GM21360 (cell line): ENCODE measurements around the gene RAE1.
"Not testable (repeated sequence)": the region's sequence is repeated elsewhere in the genome, so short reads cannot be mapped to it uniquely, and the experiment has no call there.

Experiments used
- ATAC-seq: cut with Tn5 transposase; IDR thresholded peaks from one replicate; pipeline ENCODE4 v1.9.1; 2021; ENCODE audit warnings: mild to moderate bottlenecking, moderate library complexity; ENCODE audit not compliant: unreplicated experiment

The RAE1 gene

DNA sequence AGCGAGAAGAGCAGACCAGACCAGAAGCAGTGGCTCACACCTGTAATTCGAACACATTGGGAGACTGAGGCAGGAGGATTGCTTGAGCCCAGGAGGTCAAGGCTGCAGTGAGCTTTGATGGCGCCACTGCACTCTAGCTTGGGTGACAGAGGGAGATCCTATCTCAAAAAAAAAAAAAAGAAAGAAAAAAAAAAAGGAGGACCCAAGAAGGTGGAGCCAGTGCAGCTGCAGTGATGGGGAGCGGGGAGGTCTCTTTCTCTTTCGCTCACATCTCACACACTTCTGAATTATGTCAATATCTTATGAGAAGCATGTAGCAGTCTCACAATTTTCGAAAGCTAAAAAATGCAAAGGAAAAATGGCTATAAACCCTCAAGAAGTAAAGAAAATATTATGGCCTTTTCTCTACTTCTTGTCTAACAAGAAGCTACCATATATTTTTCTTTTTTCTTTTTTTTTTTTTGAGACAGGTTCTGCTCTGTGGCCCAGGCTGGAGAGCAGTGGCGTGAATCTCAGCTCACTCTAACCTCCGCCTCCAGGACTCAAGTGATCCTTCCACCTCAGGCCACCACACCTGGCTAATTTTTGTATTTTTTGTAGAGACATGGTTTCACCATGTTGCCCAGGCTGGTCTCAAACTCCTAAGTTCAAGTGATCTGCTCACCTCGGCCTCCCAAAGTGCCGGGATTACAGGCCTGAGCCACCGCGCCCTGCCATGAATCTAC lies 25.3 kb upstream of the RAE1 start:
- no peak for ATAC-seq

DNA sequence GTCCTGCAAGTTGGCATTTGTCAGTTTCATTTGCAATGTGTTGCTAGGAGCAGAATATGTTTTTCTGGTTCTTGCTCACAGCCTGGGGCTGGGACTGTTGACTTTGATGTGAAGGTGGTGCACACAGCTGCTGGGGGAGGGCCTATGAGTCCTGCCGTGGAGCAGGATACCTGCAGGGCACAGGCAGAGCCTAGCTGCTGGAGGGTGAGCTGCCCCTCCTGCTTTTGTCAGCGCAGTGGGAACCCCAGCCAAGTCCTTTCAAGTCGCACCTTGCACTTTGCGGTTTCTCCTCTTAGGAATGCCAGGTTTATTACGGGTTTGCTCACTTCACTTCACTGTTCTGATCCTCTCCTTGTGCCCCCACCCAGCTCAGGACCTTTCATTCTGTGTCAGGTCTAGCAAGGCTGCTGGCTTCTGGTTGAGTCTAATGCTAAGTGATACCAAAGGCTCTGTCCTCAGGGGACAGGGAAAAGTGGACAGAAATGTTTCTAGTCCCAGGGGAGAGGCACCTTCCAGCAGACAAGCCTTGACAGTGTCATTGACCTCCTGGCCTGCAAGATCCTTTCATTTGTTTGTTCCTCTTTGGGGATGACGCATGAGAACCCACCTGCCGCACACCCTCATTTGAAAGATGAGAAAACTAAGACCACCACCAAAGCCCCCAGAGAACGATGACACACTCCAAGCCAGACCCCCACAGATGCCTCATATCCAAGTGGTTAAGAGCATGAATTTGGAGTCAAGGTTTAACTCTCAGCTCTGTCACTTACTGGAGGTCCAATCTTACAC lies 24.2 kb upstream of the RAE1 start:
- no peak for ATAC-seq

DNA sequence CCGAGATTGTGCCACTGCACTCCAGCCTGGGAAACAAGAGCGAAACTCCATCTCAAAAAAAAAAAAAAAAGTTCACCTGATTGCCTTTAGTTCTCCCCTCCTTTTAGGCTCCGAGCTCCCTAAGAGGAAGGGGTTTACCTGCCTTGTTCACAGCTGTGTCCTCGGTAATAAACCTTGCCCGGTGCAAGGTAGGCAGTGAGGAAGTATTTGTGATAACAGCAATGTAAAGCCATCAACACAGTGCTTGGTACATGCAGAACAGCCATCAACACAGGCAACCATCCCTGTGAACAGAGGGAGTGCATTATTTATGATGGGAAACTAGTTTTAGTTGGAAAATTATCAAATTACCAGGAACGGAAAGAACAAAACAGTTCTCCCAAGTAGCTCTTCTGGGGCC lies 23.2 kb upstream of the RAE1 start:
- no peak for ATAC-seq

DNA sequence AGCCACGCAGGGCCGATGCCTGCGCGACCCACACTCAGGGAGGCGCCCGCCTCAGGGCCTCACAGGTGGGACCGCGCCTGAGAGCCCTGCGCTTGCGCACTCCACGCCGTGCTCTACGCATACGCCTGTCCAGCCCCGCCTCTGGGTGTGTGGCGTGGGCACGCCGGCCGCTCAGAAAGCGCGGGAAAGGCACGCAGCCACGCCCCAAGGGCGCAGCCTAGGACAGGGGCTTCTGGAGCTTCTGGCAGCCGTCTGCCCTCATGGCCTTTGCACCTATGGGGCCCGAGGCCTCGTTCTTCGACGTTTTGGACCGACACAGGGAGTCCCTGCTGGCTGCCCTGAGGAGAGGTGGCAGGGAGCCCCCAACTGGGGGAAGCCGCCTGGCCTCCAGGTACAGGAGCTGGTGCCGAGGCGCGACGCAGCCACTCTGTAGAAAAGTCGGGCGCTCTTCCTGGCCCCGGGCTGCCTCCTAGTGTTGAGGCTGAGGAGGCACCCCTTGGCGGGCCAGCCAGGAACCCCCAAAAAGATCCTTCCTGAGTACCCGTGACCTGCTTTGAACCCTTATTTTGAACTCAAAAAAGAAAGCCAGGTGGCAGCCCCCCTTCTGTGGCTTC lies 21.3 kb upstream of the RAE1 start, which contains the start of gene SPO11:
Gene SPO11 (plus strand): TSS at position 196 of the 614 bp plus-strand sequence. CDS start 65 bp downstream, at position 261.
- ATAC-seq: no peak

DNA sequence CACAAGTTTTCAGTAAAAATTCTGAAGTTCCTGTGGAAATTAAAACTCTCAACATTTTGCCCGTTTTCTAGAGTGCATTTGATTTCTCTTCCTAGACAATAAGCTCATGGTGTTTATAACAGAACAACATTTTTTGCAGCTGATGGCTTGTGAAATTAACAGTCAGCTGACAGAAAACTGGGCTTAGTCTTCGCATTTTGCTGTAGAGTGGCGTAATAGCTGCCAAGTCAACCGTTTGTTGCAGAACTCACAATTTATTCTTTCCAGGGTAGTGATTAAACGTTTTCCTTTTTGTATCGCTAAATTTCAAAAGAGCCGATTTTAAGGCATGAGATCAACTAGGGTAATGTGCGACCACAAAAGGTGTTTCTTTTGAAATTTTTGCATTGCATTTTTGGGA lies 20.1 kb upstream of the RAE1 start:
- ATAC-seq: no peak

DNA sequence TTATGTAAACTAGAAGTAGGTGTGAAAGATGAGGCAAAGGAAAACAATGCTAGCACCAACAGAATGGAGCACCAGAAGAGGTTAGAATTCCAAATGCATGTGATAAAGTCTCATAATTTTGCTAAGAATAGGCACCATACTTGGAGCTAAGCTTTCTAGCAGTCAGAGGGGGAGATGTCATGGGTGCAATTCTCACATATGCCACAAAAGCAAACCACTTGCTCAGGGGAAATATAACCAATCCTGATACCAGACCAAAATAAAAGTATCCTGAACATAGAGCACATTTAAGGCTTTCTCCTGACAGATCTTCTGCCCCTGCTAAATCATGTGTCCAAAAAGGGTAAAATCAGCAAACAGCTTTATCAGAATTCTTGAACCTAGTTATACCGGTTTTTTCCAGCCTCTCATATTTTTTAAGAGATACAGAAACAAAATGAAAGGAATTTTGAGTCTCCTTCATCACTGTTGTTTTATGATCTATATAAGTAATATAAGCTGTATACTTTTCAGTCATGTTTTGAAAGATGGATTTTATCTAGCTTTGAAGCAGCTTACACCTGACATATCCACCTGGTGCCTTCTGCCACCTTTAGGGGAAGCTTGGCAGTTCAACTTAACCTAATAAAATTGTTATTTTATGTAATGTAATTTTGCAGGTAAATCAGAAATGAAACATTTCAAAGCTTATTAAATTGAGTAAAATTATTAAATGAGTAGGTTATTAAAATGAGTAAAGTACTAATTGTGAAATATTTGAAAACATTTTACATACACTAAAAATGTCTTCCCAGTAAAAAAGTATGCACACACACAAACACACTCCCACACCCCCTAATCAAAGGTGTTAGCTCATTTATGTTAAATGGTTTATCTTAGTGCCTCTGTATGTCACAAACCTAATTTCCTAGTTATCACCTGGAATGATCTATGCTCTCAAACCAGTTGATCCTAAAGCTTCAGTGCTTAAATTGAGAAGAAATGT lies 18.7 kb upstream of the RAE1 start:
- no peak for ATAC-seq

DNA sequence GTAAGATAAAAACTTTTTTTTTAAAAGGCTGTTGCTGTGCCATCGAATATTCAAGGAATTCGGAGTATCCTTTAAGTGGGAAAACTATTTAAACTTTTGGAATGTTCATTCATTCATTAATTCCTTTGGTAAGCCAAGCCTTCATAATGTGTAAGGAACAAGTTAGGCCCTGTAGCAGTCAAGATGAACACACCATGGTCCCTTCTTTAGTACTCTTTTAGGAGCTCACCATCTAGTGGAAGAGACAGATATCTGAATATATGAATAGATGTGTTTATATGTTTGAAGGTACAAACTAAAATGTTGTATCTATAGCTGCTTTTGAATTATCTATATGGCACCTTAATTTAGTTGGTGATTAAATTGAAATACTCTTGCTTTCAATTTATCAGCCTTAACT lies 15.7 kb upstream of the RAE1 start:
- ATAC-seq: no peak

DNA sequence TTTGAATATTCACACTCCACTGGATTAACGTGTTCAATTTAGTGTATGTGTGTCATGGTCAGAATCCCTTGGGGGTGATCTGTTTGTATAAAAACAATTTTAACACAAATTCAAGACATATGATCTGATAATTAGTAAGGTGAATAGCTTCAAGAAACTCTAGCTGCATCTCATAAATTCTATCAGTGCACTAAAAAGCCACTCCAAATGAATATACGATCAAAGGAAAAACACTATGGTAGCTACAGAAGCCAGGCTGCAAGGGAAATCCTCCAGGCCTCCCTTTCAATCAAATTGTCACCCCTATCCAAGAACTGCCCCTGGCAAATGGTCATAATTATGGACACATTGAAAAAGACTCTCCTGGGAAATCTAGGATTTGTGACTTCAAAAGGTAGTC lies 9.4 kb upstream of the RAE1 start:
- ATAC-seq: no peak

DNA sequence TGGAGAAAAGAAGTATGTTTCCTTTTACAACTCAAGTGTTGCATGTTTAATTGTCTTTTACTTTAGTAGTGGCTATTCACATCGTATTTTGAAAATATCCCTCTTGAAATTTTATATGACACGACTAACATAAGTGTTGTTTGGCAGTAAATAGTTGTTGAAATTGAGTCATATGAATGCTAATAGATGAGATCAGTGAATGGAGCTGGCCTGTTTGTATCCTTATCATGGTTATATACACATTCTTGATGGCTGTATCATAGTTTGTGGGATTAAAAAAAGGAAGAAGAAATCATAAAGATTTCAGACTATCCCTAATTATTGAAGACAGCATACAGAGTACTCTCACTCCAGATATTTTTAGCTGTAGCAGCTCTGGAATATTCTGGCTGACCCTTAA lies 8.2 kb upstream of the RAE1 start:
- ATAC-seq: no peak

DNA sequence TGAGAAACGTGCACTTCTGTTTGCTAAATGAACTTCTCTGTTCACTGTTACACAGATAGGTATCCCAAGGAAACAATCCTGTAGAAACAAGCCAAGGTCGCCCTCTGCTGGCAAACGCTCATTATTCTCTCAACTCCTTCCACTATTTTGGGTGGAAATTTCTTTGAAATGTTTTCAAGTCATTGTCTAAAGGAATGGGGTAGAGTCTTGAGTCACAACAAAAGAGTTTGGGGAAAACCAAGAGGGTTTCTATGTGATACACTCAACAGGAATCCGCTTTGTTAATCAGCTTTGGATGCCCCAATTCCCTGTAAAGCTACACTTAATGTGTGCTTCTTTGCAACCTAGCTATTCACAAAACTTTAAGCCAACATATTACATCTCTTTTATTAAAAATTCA lies 4.6 kb upstream of the RAE1 start:
- no peak for ATAC-seq

DNA sequence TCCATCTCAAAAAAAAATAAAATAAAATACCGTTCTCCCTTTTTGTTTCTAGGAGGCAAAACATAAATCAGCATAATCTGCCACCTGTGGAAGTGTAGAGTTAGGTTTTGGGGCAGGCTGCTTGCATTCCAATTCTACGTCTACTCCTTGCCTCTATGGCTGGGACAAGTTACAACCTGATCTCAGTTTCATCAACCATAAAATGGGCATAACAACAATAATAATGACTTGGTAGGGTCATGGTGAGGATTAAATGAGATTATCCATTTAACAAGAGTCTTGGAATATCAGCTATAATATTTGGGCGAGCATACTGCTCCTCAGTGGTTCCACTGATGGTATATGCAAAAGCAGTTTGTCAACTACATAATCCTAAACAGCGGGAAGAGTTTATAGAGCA lies 3.7 kb upstream of the RAE1 start:
- no peak for ATAC-seq

DNA sequence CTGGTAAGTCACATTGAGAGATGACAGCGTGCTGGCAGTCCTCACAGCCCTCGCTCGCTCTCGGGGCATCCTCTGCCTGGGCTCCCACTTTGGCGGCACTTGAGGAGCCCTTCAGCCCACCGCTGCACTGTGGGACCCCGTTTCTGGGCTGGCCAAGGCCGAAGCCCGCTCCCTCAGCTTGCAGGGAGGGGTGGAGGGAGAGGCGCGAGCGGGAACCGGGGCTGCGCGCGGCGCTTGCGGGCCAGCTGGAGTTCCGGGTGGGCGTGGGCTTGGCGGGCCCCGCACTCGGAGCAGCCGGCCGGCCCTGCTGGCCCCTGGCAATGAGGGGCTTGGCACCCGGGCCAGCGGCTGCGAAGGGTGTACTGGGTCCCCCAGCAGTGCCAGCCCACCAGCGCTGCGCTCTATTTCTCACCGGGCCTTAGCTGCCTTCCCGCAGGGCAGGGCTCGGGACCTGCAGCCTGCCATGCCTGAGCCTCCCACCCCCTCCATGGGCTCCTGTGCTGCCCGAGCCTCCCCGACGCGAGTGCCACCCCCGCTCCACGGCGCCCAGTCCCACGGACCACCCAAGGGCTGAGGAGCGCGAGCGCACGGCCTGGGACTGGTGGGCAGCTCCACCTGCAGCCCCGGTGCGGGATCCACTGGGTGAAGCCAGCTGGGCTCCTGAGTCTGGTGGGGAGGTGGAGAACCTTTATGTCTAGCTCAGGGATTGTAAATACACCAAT lies 2.7 kb upstream of the RAE1 start:
- not testable (repeated sequence) for ATAC-seq

DNA sequence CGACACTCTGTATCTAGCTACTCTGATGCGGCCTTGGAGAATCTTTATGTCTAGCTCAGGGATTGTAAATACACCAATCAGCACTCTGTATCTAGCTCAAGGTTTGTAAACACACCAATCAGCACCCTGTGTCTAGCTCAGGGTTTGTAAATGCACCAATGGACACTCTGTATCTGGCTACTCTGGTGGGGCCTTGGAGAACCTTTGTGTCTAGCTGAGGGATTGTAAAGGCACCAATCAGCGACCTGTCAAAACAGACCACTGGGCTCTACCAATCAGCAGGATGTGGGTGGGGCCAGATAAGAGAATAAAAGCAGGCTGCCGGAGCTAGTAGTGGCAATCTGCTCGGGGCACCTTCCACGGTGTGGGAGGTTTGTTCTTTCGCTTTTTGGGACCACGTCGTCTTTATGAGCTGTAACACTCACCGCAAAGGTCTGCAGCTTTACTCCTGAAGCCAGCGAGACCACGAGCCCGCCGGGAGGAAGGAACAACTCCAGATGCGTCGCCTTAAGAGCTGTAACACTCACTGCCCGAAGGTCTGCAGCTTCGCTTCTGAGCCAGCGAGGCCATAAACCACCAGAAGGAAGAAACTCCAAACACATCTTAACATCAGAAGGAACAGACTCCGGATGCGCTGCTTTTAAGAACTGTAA lies 2.0 kb upstream of the RAE1 start:
- not testable (repeated sequence) for ATAC-seq

DNA sequence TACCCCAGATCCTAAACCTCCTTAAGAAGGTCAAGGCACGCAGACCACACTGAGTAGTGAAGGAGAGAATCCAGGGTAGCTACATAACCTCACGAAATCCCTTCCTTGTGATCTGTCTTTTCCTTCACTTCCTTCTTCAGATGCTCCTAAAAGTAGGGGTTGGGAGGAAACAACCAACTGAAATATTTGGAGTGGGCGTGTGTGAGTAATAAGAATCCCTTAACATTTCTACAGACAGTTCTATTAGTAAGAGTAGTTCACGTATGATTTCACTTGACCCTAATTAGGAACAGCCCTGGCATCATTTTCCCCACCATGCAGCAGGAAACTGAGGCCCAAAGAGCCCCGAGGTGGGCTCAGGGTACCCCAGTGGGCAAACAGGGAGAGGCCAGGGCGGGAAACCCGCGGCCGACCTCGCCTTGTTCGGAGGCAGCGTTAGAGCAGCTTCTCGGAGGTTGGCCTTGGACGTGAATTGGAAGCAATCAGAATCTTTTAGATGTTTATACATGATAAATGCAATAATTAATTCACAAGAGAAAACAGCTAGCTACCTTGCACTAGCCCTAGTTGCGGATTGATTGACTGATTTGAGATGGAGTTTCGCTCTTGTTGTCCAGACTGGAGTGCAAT lies 859 bp upstream of the RAE1 start:
- ATAC-seq: no peak

DNA sequence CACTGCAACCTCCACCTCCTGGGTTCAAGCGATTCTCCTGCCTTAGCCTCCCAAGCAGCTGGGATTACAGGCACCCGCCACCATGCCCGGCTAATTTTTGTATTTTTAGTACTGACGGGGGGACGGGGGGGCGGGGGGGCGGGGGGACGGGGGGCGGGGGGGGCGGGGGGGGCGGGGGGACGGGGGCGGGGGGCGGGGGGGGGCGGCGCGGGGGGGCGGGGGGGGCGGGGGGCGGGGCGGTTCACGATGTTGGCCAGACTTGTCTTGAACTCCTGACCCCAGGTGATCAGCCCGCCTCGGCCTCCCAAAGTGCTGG lies 371 bp upstream of the RAE1 start:
- ATAC-seq: not testable (repeated sequence)

DNA sequence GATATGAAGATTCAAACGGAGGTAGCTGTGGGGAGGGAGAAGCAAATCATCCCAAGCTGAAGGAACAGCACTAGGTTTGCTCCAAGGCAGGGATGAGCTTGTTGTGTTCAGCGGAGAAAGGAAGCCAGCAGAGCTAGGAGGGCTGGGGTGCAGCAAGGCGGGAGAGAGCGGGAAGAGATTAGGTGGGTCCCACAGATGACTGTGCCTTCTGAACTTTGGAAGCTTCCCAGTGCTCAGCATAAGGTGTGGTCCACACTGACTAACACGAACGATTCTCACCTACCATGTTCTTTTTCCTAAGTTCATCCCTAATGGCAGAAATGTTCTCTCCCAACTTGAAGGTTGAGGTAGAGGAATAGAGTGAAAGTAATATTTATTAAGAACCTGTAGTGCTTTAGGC lies 1.2 kb downstream of the RAE1 start:
- ATAC-seq: no peak

DNA sequence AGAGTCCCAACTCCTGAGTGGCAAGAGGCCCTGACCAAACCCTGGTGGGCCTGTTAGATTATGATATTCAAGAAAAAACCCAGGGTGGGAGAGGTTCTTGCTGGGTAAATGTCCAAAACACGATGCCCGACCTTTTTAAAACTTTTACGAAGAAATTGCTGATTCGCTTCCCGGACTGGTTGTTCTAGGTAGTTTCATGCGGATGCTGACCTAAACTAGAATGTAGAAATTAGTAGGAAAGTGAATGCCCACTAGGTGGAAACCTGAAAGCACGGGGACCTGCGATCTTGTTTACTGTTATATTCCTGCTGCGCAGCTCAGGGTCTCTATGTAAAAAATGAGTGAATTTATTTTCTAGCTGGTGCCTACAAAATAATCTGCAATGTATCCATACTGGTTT lies 2.3 kb downstream of the RAE1 start:
- no peak for ATAC-seq

DNA sequence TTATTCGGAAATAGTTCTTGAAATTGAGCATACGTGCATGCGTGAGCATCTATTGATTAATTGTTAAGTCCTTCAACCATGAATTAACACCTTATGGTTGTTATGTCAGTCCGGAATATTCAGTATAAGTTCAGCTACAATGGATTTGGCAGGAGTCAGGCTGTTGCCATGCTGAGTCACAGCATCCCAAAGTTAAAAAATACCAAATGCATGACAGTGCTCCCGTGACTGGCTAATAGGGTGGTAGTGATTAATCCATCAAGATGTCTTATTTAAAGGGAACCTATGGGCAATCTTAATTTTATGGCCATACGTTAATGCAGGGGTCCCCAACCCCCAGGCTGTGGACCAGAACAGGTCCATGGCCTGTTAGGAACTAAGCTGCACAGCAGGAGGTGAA lies 10.5 kb downstream of the RAE1 start:
- no peak for ATAC-seq

DNA sequence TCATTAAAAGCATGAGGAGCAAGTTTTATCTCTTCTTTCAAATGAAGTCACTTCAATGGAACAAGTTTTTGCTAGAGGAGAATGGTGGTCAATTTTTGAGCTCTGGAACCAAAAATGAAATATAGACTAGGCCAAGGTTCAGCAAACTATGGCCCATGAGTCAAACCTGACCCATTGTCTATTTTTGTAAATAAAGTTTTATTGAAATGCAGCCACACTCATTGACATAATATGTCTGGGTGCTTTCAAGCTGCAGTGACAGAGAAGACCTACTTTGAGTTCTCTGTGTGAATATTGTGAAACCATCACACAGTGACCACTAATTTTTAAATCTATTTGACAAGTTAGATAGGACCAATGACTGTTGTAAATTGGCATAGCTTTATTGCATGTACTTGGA lies 13.4 kb downstream of the RAE1 start:
- ATAC-seq: no peak
